ENCODE measurements around the gene CYB5R2.

The CYB5R2 gene

DNA sequence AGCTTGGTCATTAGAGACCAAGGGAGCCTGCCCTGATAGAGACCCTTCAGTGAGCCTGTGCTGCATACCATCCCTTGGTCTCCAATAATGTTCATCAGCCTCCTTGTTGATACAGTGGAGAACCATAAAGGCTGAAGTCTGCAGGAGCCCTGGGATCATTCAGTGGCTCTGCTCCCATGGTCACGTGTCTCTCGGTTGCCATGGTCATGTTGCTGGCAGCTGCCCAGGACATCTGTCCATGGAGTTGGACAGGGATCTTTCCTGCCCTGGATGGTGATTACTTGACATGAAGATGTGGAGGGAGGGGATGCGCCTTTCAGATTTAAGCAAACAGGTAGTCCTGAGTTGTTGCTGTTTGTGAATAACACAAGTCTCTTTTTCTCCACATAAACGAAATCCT, 38.2 kb downstream of the CYB5R2 start:
- Mint-ChIP-seq H3K4me1 (no peaks in the 10 kb centered on the region), H3K36me3 (ENCODE audit: low read depth) (peaks cover 54% of the 10 kb centered on the region), H3K9me3 (no peaks in the 10 kb centered on the region), H3K27ac (no peak overlapping the region), H3K4me3 (no peak overlapping the region), H3K27me3 (ENCODE audit: low read depth, poor library complexity) (no peaks in the 10 kb centered on the region)
- no peak for DNase-seq
- no peak for TF ChIP-seq CTCF (IDR thresholded peaks at IDR 0.05)

DNA sequence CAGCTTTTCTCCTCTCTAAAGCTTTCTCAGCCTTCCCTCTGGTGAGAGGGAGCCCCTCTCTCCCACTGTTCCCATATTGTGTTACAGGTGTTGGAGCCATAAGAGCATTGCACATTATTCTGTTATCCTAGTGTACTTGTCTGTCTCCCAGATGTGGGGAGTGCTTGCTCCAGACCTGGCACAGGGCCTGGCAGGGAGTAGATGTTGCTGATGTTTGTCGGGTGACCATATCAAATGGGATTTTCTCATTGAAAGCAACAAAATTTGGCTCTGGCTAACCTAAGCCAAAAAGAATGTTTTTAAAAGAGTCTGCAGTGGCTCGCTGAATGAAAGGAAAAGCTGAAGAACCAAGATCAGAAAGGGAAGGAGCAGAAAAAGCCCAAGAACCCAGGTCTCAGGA, 41.1 kb downstream of the CYB5R2 start:
- H3K27me3 Mint-ChIP-seq (ENCODE audit: low read depth, poor library complexity), result no peaks in the 10 kb centered on the region
- no peak overlapping the region for H3K4me3 Mint-ChIP-seq
- no peak overlapping the region for H3K27ac Mint-ChIP-seq
- no peak for DNase-seq
- no peaks in the 10 kb centered on the region for H3K4me1 Mint-ChIP-seq
- H3K36me3 Mint-ChIP-seq (ENCODE audit: low read depth), result peaks cover 54% of the 10 kb centered on the region
- H3K9me3 Mint-ChIP-seq, result no peaks in the 10 kb centered on the region
- no peak for TF ChIP-seq CTCF (IDR thresholded peaks at IDR 0.05)

DNA sequence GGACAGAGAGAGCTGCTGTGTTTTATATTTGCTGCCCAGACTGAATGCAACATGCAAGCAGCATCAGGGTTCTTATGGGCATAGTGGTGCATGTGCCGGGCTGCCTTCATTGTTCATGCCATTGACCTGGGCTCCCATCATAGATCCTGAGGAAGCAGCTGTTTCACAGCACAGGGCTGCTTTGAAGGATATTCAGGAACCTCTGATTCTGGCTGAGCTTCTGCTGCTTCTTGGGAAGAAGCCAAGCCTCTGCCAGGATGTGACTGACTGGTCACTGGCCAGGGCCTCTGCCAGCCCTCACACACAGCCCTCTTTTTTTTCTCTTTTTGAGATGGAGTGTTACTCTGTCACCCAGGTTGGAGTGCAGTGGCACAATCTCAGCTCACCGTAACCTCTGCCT, 43.3 kb downstream of the CYB5R2 start:
- H3K9me3 Mint-ChIP-seq, result no peaks in the 10 kb centered on the region
- H3K4me1 Mint-ChIP-seq, result no peaks in the 10 kb centered on the region
- H3K36me3 Mint-ChIP-seq (ENCODE audit: low read depth), result peaks cover 38% of the 10 kb centered on the region
- no peak for TF ChIP-seq CTCF (IDR thresholded peaks at IDR 0.05)
- H3K27ac Mint-ChIP-seq, result no peak overlapping the region
- no peak for DNase-seq
- H3K27me3 Mint-ChIP-seq (ENCODE audit: low read depth, poor library complexity), result no peaks in the 10 kb centered on the region
- no peak overlapping the region for H3K4me3 Mint-ChIP-seq

DNA sequence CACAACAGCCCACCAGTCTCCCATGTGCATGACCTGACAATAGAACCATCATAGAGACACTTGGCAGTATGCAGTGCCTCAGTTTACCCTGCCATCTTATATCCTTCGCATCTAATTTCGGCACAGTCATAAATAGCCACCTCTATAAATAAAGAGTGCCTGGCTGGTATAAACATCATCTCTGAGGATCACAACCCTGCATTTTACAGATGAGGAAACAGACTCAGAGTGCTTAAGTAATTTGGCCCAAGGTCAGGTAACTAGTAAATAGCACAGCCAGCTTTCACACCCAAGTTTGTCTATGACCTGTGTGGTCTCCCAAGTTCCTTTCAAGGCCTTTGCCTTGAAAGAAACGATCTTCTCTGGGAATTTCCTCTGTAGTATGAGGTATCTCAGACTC, 44.6 kb downstream of the CYB5R2 start:
- no peak for TF ChIP-seq CTCF (IDR thresholded peaks at IDR 0.05)
- Mint-ChIP-seq H3K27ac (no peak overlapping the region), H3K4me3 (no peak overlapping the region), H3K36me3 (ENCODE audit: low read depth) (peaks cover 28% of the 10 kb centered on the region), H3K27me3 (ENCODE audit: low read depth, poor library complexity) (no peaks in the 10 kb centered on the region), H3K9me3 (no peaks in the 10 kb centered on the region), H3K4me1 (no peaks in the 10 kb centered on the region)
- DNase-seq, result no peak

GRCh38 chr11:7622721-7623120, 50.6 kb downstream of the CYB5R2 start:
- peaks cover 13% of the 10 kb centered on the region for H3K36me3 Mint-ChIP-seq (ENCODE audit: low read depth)
- H3K9me3 Mint-ChIP-seq, result no peaks in the 10 kb centered on the region
- no peak for DNase-seq
- peaks cover 23% of the 10 kb centered on the region for H3K4me1 Mint-ChIP-seq
- TF ChIP-seq CTCF (IDR thresholded peaks at IDR 0.05), result no peak
- peaks cover 3% of the 10 kb centered on the region for H3K27me3 Mint-ChIP-seq (ENCODE audit: low read depth, poor library complexity)
- H3K27ac Mint-ChIP-seq, result no peak overlapping the region
- no peak overlapping the region for H3K4me3 Mint-ChIP-seq

- Mint-ChIP-seq H3K4me1 (peaks cover 23% of the 10 kb centered on the region), H3K9me3 (no peaks in the 10 kb centered on the region), H3K27ac (no peak overlapping the region), H3K4me3 (no peak overlapping the region), H3K36me3 (ENCODE audit: low read depth) (peaks cover 19% of the 10 kb centered on the region), H3K27me3 (ENCODE audit: low read depth, poor library complexity) (peaks cover 3% of the 10 kb centered on the region)
- TF ChIP-seq CTCF (IDR thresholded peaks at IDR 0.05), result no peak
- no peak for DNase-seq
Measured at GRCh38 chr11:7621554-7621953, 51.7 kb downstream of the CYB5R2 start.
